HK-2 (cell line): ENCODE results near the gene TEX14.
"Not testable (repeated sequence)": the region's sequence is repeated elsewhere in the genome, so short reads cannot be mapped to it uniquely, and the experiment has no call there.

Experiments used
- DNase-seq: peaks from one replicate; pipeline ENCODE4 v3.0.0-alpha.2; 2018; ENCODE audit not compliant: unreplicated experiment

Gene TEX14

GRCh38 chr17:58564971-58565370 lies 126.9 kb downstream of the TEX14 start:
- DNase-seq, result no peak

- no peak for DNase-seq
Observed at GRCh38 chr17:58564243-58564642, 127.6 kb downstream of the TEX14 start.

- no peak for DNase-seq
Observed at GRCh38 chr17:58560511-58560910, 131.3 kb downstream of the TEX14 start.

- no peak for DNase-seq
Observed at GRCh38 chr17:58557981-58558380, 133.9 kb downstream of the TEX14 start.

- no peak for DNase-seq
Observed at GRCh38 chr17:58556833-58557250, 135.0 kb downstream of the TEX14 start.

- not testable (repeated sequence) for DNase-seq
Observed at GRCh38 chr17:58555109-58555508, 136.7 kb downstream of the TEX14 start.

- no peak for DNase-seq
Observed at GRCh38 chr17:58541249-58541648, 150.6 kb downstream of the TEX14 start.

GRCh38 chr17:58539698-58540097 lies 152.1 kb downstream of the TEX14 start:
- no peak for DNase-seq

GRCh38 chr17:58538811-58539409 lies 152.9 kb downstream of the TEX14 start:
- DNase-seq, result no peak

- DNase-seq, result no peak
Observed at GRCh38 chr17:58537266-58537665, 154.6 kb downstream of the TEX14 start.

- no peak for DNase-seq
Observed at GRCh38 chr17:58536542-58536941, 155.3 kb downstream of the TEX14 start.

- no peak for DNase-seq
Observed at GRCh38 chr17:58535431-58535830, 156.4 kb downstream of the TEX14 start.

GRCh38 chr17:58534901-58535421 lies 156.9 kb downstream of the TEX14 start:
- DNase-seq, result no peak

- no peak for DNase-seq
Observed at GRCh38 chr17:58534331-58534730, 157.5 kb downstream of the TEX14 start.

GRCh38 chr17:58533616-58534188 lies 158.1 kb downstream of the TEX14 start:
- DNase-seq, result no peak

- no peak for DNase-seq
Observed at GRCh38 chr17:58532555-58532951, 159.3 kb downstream of the TEX14 start.

GRCh38 chr17:58531661-58532554 lies 159.9 kb downstream of the TEX14 start:
- peak; percentile 35 for DNase-seq

- DNase-seq, result no peak
Observed at GRCh38 chr17:58531122-58531521, 160.7 kb downstream of the TEX14 start.

- no peak for DNase-seq
Observed at GRCh38 chr17:58530655-58531054, 161.2 kb downstream of the TEX14 start.

- no peak for DNase-seq
Observed at GRCh38 chr17:58529275-58529674, 162.6 kb downstream of the TEX14 start.

GRCh38 chr17:58528443-58528842 lies 163.4 kb downstream of the TEX14 start:
- DNase-seq, result no peak

- peak; percentile 41 for DNase-seq
Observed at GRCh38 chr17:58527949-58528348, 163.9 kb downstream of the TEX14 start.

- DNase-seq, result no peak
Observed at GRCh38 chr17:58527306-58527705, 164.5 kb downstream of the TEX14 start.
